Measurements from ENCODE around the gene PCNP.
A peak's percentile ranks its signal among the peaks of the same experiment; 100 is the strongest.
"Not testable (repeated sequence)": the region's sequence is repeated elsewhere in the genome, so short reads cannot be mapped to it uniquely, and the experiment has no call there.

The PCNP gene

DNA sequence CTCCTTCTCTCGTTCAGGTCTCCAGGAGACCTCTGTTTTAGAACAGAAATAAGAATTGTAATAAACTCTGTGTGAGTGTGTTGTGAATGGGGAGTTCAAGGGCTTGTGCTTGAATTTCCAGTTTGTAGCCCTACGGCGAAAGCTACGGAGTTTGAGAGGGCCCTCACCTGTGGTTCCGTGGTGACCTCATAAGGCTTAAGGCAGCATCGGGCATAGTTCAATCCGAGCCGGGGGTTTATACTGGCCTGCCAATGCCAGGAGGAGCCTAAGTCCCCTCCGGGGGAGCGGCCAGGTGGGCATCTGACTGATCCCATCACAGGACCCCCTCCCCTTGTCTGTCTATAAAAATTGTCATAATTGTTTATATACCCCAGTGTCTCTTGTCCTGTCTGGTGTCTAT, 59.2 kb downstream of the PCNP start:
- no peak for DNase-seq (ENCODE audit: low read depth)

DNA sequence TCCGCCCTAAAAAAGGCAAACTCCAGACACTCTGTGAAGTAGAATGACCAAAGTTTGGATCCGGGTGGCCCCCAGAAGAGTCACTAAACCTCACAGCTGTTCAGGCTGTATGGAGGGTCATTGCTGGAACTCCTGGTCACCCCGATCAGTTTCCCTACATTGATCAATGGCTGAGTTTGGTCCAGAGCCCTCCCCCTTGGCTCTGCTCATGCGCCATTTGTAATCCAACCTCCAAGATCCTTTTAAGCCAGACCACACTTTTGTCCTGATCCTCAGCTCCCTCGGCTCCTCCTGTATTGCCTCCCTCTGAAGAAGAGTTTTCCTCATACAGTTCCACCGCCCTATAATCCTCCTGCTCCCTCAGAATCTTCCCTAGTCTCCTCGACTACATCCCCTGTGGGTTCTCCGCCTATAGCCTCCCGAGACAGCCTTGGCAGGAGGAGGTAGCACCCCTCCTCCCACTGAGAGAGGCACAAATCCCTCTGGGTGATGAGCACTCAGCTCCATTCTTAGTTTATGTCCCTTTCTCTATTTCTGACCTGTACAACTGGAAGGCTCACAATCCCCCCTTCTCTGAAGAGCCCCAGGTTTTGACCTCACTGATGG, 60.7 kb downstream of the PCNP start:
- no peak for DNase-seq (ENCODE audit: low read depth)

DNA sequence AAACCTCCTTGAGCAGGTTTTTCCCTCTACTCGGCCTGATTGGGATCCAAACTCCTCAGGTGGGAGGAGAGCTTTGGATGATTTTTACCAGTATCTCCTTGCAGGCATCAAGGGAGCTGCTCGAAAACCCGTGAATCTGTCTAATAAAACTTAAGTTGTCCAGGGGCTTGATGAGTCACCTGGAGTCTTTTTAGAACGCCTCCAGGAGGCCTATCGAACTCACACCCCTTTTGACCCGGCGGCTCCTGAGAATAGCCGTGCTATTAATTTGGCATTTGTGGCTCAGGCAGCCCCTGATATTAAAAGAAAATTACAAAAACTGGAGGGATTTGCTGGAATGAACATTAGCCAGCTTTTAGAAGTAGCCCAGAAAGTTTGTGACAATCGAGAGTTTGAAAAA, 61.4 kb downstream of the PCNP start:
- no peak for DNase-seq (ENCODE audit: low read depth)

DNA sequence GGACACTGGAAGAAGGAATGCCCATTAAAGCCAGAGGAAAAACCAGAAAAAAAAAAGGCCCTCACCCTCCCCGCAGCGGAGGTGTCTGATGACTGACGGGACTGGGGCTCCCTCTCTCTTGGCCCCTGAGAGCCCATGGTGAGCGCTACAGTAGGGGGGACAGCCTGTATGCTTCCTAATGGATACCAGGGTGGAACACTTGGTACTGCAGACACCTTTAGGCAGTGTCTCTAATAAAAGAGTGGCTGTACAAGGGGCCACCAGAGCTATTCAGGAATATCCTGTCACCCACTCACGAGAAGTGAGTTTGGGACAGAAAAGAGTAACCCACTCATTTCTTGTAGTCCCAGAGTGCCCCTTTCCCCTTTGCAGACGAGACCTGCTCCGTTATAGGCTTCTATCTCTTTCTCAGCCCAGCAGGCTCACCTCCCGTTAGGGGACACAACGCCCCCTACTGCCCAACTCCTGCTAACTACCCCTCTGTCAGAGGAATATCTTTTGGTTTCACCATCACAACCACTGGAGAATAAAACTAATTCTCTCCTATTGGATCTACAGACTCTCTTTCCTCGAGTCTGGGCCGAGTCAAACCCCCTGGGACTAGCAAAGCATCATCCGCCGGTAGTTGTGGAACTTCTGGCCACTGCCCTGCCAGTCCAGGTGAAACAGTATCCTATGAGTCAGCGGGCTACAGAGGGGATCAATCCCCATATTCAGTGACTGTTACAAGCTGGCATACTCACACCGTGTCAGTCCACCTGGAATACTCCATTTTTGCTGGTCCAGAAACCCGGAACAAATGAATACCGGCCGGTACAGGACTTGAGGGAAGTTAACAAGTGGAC, 62.2 kb downstream of the PCNP start:
- peak; percentile 23 for DNase-seq (ENCODE audit: low read depth)

DNA sequence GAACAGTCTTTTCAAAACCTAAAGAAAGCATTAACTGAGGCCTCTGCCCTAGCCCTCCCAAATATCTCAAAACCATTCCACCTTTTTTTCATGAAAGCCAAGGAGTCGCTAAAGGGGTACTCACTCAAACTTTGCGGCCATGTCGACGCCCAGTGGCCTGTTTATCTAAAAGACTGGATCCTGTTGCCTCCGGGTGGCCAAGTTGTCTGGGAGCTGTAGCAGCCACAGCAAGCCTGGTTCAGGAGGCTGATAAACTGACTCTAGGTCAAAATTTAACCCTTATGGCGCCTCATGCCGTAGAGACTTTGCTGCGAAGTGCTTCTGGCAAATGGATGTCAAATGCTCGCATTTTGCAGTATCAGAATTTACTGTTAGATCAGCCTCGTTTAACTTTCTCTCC, 63.5 kb downstream of the PCNP start:
- no peak for DNase-seq (ENCODE audit: low read depth)

DNA sequence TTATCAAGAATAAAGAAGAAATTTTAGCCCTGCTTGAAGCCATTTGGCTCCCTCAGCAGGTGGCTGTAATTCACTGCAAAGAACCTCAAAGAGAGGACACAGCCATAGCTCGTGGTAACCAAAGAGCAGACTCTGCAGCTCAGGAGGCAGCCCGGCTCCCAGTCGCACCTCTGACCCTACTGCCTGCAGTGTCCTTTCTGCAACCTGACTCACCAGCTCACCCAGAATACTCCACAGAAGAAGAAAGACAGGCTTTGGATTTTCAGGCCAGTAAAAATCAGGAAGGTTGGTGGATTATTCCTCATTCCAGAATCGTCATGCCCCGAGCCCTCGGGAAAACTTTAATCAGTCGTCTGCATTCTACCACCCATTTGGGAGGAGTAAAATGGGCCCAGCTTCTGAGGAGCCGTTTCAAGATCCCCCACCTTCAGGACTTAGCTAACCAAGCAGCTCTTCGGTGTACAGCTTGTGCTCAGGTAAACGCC, 64.3 kb downstream of the PCNP start:
- DNase-seq (ENCODE audit: low read depth), result no peak

DNA sequence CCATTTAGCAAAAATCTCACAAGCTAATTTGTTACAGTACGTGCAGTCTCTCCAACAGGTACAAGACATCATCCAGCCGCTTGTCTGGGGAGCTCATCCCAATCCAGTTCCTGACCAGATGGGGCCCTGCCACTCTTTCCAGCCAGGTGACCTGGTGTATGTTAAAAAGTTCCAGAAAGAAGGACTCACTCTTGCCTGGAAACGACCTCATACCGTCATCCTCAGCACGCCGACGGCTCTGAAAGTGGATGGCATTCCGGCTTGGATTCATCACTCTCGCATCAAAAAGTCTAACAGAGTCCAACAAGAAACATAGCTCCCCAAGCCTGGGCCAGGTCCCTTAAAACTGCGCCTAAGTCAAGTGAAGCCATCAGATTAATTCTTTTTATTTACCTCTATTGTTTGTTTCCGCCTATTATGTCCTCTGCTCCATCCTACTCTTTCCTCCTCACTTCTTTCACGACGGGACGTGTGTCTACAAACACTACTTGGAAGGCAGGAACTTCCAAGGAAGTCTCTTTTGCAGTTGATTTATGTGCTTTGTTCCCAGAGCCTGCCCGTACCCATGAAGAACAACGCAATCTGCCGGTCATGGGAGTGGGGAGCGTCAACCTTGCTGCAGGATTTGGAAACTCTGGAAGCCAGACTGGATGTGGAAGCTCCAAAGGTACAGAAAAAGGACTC, 65.4 kb downstream of the PCNP start:
- no peak for DNase-seq (ENCODE audit: low read depth)

DNA sequence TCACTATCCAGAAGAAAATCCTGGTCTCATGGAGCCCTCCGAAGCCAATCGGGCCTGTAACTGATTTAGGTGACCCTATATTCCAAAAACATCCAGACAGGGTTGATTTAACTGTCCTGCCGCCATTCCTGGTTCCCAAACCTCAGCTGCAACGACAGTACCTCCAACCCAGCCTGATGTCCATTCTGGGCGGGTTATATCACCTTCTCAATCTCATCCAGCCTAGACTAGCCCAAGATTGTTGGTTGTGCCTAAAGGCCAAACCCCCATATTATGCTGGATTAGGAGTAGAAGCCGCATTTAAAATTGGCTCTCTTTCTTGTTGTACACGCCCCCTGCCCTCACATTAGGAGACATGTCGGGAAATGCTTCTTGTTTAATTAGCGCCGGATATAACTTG, 66.3 kb downstream of the PCNP start:
- no peak for DNase-seq (ENCODE audit: low read depth)

DNA sequence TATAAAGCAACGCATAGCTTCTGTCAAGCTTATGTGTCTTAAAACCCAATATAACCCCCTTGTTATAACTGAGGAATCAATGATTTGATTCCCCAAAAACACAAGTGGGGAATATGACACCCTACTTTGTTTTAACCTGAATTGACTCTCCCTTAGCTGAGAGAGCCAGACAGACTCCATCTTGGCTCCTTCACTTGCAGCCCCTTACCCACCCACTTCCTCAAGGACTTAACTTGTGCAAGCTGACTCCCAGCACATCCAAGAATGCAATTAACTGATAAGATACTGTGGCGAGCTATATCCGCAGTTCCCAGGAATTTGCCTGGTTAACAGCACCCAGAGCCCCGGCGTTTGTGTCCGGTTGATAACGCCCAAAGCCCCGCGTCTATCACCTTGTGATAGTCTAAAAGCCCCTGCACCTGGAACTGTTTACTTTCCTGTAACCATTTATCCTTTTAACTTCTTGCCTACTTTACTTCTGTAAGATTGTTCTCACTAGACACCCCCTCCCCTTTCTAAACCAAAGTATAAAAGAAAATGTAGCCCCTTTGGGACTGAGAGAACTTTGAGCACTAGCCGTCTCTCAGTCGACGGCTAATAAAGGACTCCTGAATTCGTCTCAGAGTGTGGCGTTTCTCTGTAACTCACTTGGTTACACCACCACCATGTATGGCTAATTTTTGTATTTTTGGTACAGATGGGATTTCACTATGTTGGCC, 67.6 kb downstream of the PCNP start:
- DNase-seq (ENCODE audit: low read depth), result not testable (repeated sequence)

DNA sequence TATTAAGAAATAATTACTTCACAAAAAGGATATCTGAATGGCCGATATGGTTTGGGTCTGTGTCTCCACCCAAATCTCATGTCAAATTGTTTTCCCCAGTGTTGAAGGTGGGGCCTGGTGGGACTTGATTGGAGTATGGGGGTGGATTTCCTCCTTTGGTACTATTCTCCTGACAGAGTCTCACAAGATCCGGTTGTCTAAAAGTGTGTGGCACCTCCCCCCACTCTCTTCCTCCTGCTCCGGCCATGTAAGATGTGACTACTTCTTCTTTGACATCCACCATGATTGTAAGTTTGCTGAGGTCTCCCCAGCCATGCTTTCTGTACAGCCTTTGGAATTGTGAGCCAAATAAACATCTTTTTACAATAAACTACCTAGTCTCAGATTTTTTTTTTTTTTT, 68.5 kb downstream of the PCNP start:
- DNase-seq (ENCODE audit: low read depth), result no peak

DNA sequence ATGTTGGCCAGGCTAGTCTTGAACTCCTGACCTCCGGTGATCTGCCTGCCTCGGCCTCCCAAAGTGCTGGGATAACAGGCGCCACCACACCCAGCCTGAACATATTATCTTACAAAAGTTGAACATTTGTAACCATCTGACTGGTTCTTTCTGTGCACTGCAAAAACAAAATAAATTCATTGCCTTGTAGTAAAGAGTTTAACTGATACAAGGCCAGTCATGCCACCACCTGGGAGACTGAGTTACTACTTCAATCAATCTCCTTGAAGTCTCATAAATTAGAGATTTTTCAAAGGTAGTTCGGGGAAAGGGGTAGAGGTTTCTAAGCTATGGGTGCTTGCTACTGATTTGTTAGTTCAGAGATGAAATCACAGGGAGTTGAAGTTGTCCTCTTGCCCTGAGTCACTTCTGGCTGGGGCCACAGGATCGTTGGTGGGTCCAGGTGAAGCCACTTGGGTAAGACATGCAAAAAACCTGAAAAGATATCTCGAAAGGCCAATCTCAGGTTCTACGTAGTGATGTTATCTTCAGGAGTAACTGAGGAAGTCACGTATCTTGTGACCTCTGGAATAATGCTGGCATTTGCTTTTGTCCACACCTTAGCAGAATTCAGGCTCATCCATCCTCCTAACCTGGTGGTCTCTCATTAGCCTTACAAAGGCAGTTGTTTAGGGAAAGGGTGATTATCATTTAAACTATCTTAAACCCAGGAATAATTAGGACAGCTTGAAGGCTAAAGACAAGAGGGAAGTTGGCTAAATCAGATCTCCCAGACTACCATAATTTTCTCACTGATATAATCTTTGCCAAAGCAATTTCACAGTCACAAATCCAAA, 69.2 kb downstream of the PCNP start:
- DNase-seq (ENCODE audit: low read depth), result no peak
